ENCODE data around the gene CLEC2D.

CLEC2D gene

GRCh38 chr12:9706086-9706685 is 36.7 kb downstream of the CLEC2D start:
- no peaks in the 10 kb centered on the region for H4K20me1 ChIP-seq (ENCODE audit: control insufficient read depth, insufficient read depth, low read depth, low read length)
- H3K79me2 ChIP-seq (ENCODE audit: control insufficient read depth, low read length) = no peaks in the 10 kb centered on the region
- H3K9me3 ChIP-seq (ENCODE audit: control insufficient read depth, insufficient read depth, low read length) = peaks cover 8% of the 10 kb centered on the region; the same call in 1 of the 2 replicates
- peak overlapping the region; percentile 80 for H3K4me2 ChIP-seq (ENCODE audit: low read length)
- peaks cover 73% of the 10 kb centered on the region for H3K4me1 ChIP-seq (ENCODE audit: control insufficient read depth, low read length)
- H3F3A ChIP-seq (ENCODE audit: control insufficient read depth, insufficient read depth) = peaks cover 28% of the 10 kb centered on the region
- H3K27me3 ChIP-seq (ENCODE audit: control insufficient read depth, low read length) = no peaks in the 10 kb centered on the region
- no peaks in the 10 kb centered on the region for H3K9me2 ChIP-seq (replicated peaks; ENCODE audit: control insufficient read depth, low read length)
- H3K36me3 ChIP-seq (ENCODE audit: control insufficient read depth, low read length) = peaks cover 4% of the 10 kb centered on the region; the same call in 1 of the 2 replicates
- TF ChIP-seq CTCF (IDR thresholded peaks at IDR 0.05; ENCODE audit: low read depth, low read length, poor library complexity, severe bottlenecking) = no peak
- no peak for TF ChIP-seq EZH2phosphoT487 (IDR thresholded peaks at IDR 0.05; ENCODE audit: borderline replicate concordance, low read length)
- peak overlapping the region; percentile 61 for H3K27ac ChIP-seq (ENCODE audit: low read depth, low read length)
- peak overlapping the region; percentile 50 for H3K4me3 ChIP-seq (ENCODE audit: low read length)

DNA sequence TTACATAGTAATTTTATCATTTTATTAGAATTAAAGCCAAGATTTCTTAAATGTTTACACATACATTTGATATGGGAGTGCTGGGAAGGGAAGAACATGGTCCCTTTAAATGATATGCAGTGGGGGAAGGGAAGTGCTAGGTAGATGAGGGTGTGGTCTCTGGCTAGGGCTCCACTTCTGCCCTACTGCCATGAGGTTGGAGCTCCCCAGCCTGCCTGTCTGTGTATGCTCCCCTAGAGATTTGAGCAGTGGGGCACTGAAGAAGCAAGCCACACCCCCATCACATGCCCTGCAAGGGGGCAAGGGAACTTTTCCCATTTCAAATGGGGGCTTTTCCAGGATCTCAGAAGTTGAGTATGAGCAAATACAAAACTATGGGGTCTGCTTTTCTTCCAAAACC is 37.8 kb downstream of the CLEC2D start:
- H3K4me3 ChIP-seq (ENCODE audit: low read length) = peak overlapping the region; percentile 68
- H3K36me3 ChIP-seq (ENCODE audit: control insufficient read depth, low read length) = peaks cover 4% of the 10 kb centered on the region; the same call in 1 of the 2 replicates
- peaks cover 73% of the 10 kb centered on the region for H3K4me1 ChIP-seq (ENCODE audit: control insufficient read depth, low read length)
- no peaks in the 10 kb centered on the region for H3K9me2 ChIP-seq (replicated peaks; ENCODE audit: control insufficient read depth, low read length)
- H3K27ac ChIP-seq (ENCODE audit: low read depth, low read length) = peak overlapping the region; percentile 70
- no peaks in the 10 kb centered on the region for H4K20me1 ChIP-seq (ENCODE audit: control insufficient read depth, insufficient read depth, low read depth, low read length)
- H3F3A ChIP-seq (ENCODE audit: control insufficient read depth, insufficient read depth) = peaks cover 24% of the 10 kb centered on the region
- H3K4me2 ChIP-seq (ENCODE audit: low read length) = peak overlapping the region; percentile 80
- H3K79me2 ChIP-seq (ENCODE audit: control insufficient read depth, low read length) = no peaks in the 10 kb centered on the region
- peaks cover 8% of the 10 kb centered on the region; the same call in 1 of the 2 replicates for H3K9me3 ChIP-seq (ENCODE audit: control insufficient read depth, insufficient read depth, low read length)
- TF ChIP-seq CTCF (IDR thresholded peaks at IDR 0.05; ENCODE audit: low read depth, low read length, poor library complexity, severe bottlenecking) (no peak), EZH2phosphoT487 (IDR thresholded peaks at IDR 0.05; ENCODE audit: borderline replicate concordance, low read length) (no peak)
- H3K27me3 ChIP-seq (ENCODE audit: control insufficient read depth, low read length) = no peaks in the 10 kb centered on the region

DNA sequence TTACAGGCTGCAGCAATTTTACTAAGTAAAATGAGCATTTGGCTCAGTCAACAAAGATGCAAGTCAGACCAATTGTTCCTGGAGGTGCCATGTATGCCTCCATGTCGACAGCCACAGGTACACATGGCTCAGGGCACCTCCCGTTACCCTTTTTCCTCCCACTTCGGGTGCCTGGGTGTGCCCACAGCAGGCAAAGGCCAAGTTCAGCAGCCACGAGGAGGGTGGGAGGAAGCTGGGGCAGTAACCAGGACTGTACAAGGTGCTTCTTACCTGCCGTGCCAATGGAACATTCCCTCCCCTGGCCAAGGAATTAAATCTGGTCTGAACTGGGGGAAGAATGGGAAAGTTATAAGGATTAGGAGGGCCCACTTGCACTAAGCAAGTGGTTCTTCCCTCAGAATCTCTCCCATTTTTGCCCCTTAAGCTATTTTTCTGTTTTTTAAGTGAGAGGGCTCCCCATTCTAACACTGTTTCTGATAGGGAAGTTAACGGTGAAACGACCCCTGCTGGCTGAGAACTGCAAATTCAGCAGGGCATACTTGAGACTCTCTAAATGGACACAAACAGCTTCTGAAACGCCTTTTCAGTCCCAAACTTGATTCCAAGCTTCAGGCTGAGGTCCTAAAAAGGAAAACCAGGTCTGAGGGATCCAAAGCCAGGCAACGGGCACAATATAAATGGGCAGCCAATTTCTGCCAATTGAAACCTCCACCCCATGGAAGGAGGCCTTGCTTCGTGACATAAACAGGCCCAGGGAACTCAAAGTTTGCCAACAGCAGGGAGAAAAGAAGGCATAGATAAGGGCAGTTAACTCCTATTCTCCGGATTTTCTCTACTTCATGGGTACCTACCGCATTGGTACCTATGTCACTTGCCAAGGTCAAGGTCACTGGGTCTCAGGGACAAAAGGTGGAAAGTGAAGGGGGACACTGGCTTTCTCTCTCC is 38.6 kb downstream of the CLEC2D start:
- H3K79me2 ChIP-seq (ENCODE audit: control insufficient read depth, low read length) = no peaks in the 10 kb centered on the region
- H3K36me3 ChIP-seq (ENCODE audit: control insufficient read depth, low read length) = peaks cover 4% of the 10 kb centered on the region; the same call in 1 of the 2 replicates
- H4K20me1 ChIP-seq (ENCODE audit: control insufficient read depth, insufficient read depth, low read depth, low read length) = no peaks in the 10 kb centered on the region
- peaks cover 21% of the 10 kb centered on the region for H3F3A ChIP-seq (ENCODE audit: control insufficient read depth, insufficient read depth)
- H3K4me2 ChIP-seq (ENCODE audit: low read length) = peak overlapping the region; percentile 80
- peak; percentile 93 for TF ChIP-seq CTCF (IDR thresholded peaks at IDR 0.05; ENCODE audit: low read depth, low read length, poor library complexity, severe bottlenecking)
- no peak for TF ChIP-seq EZH2phosphoT487 (IDR thresholded peaks at IDR 0.05; ENCODE audit: borderline replicate concordance, low read length)
- peak overlapping the region; percentile 70 for H3K27ac ChIP-seq (ENCODE audit: low read depth, low read length)
- H3K4me1 ChIP-seq (ENCODE audit: control insufficient read depth, low read length) = peaks cover 74% of the 10 kb centered on the region
- H3K9me2 ChIP-seq (replicated peaks; ENCODE audit: control insufficient read depth, low read length) = no peaks in the 10 kb centered on the region
- H3K27me3 ChIP-seq (ENCODE audit: control insufficient read depth, low read length) = no peaks in the 10 kb centered on the region
- peak overlapping the region; percentile 68 for H3K4me3 ChIP-seq (ENCODE audit: low read length)
- H3K9me3 ChIP-seq (ENCODE audit: control insufficient read depth, insufficient read depth, low read length) = peaks cover 8% of the 10 kb centered on the region; the same call in 1 of the 2 replicates

Data from DOHH2 (cell line).